ENCODE measurements around the gene PEPD.

The PEPD gene

GRCh38 chr19:33490041-33490451 lies 31.5 kb downstream of the PEPD start:
- TF ChIP-seq EZH2phosphoT487 (IDR thresholded peaks at IDR 0.05; ENCODE audit: low read length) (no peak), EZH2 (optimal IDR thresholded peaks at IDR 0.05; ENCODE audit: low read depth, low read length) (no peak)
- TF ChIP-seq, protein P1, sequence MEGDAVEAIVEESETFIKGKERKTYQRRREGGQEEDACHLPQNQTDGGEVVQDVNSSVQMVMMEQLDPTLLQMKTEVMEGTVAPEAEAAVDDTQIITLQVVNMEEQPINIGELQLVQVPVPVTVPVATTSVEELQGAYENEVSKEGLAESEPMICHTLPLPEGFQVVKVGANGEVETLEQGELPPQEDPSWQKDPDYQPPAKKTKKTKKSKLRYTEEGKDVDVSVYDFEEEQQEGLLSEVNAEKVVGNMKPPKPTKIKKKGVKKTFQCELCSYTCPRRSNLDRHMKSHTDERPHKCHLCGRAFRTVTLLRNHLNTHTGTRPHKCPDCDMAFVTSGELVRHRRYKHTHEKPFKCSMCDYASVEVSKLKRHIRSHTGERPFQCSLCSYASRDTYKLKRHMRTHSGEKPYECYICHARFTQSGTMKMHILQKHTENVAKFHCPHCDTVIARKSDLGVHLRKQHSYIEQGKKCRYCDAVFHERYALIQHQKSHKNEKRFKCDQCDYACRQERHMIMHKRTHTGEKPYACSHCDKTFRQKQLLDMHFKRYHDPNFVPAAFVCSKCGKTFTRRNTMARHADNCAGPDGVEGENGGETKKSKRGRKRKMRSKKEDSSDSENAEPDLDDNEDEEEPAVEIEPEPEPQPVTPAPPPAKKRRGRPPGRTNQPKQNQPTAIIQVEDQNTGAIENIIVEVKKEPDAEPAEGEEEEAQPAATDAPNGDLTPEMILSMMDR (IDR thresholded peaks at IDR 0.05; ENCODE audit: low read length) = no peak

GRCh38 chr19:33488826-33489225 lies 32.8 kb downstream of the PEPD start:
- no peak for DNase-seq
- H4K20me1 ChIP-seq (ENCODE audit: insufficient read depth, low read length) = no peaks in the 10 kb centered on the region
- TF ChIP-seq EZH2 (optimal IDR thresholded peaks at IDR 0.05; ENCODE audit: low read depth, low read length) (no peak), EZH2phosphoT487 (IDR thresholded peaks at IDR 0.05; ENCODE audit: low read length) (no peak)
- TF ChIP-seq, protein P1 (IDR thresholded peaks at IDR 0.05; ENCODE audit: low read length) = no peak
- H3K27ac ChIP-seq (ENCODE audit: low read length) = no peak overlapping the region
- H3K4me2 ChIP-seq (ENCODE audit: low read depth, low read length) = no peak overlapping the region
- no peak overlapping the region for H3K9ac ChIP-seq (ENCODE audit: low read length)
- no peaks in the 10 kb centered on the region for H3K36me3 ChIP-seq (replicated peaks; ENCODE audit: insufficient read depth, low read length)
- H3K9me3 ChIP-seq (replicated peaks; ENCODE audit: insufficient read depth, low read length) = no peaks in the 10 kb centered on the region
- H3K79me2 ChIP-seq (ENCODE audit: low read length) = no peaks in the 10 kb centered on the region
- H3F3A ChIP-seq (ENCODE audit: insufficient read depth, low read length) = no peaks in the 10 kb centered on the region
- H3K9me2 ChIP-seq (replicated peaks; ENCODE audit: insufficient read depth, low read length) = no peaks in the 10 kb centered on the region
- H3K27me3 ChIP-seq (replicated peaks; ENCODE audit: insufficient read depth, low read length) = no peaks in the 10 kb centered on the region
- no peaks in the 10 kb centered on the region for H3K4me1 ChIP-seq (ENCODE audit: low read length)
- no peak overlapping the region for H2AFZ ChIP-seq (ENCODE audit: low read length)
- no peak overlapping the region for H3K4me3 ChIP-seq (ENCODE audit: low read length)

More at GRCh38 chr19:33490041-33490451, 31.5 kb downstream of the PEPD start:
- no peaks in the 10 kb centered on the region for H3K27me3 ChIP-seq (replicated peaks; ENCODE audit: insufficient read depth, low read length)
- no peak for DNase-seq
- H3K9ac ChIP-seq (ENCODE audit: low read length) = no peak overlapping the region
- H3K4me1 ChIP-seq (ENCODE audit: low read length) = no peaks in the 10 kb centered on the region
- no peaks in the 10 kb centered on the region for H3K79me2 ChIP-seq (ENCODE audit: low read length)
- H3K4me3 ChIP-seq (ENCODE audit: low read length) = no peak overlapping the region
- no peaks in the 10 kb centered on the region for H3K9me3 ChIP-seq (replicated peaks; ENCODE audit: insufficient read depth, low read length)
- no peaks in the 10 kb centered on the region for H3K36me3 ChIP-seq (replicated peaks; ENCODE audit: insufficient read depth, low read length)
- no peak overlapping the region for H3K4me2 ChIP-seq (ENCODE audit: low read depth, low read length)
- H3K9me2 ChIP-seq (replicated peaks; ENCODE audit: insufficient read depth, low read length) = no peaks in the 10 kb centered on the region
- H4K20me1 ChIP-seq (ENCODE audit: insufficient read depth, low read length) = no peaks in the 10 kb centered on the region
- H3K27ac ChIP-seq (ENCODE audit: low read length) = no peak overlapping the region
- H3F3A ChIP-seq (ENCODE audit: insufficient read depth, low read length) = no peaks in the 10 kb centered on the region
- no peak overlapping the region for H2AFZ ChIP-seq (ENCODE audit: low read length)

DNA sequence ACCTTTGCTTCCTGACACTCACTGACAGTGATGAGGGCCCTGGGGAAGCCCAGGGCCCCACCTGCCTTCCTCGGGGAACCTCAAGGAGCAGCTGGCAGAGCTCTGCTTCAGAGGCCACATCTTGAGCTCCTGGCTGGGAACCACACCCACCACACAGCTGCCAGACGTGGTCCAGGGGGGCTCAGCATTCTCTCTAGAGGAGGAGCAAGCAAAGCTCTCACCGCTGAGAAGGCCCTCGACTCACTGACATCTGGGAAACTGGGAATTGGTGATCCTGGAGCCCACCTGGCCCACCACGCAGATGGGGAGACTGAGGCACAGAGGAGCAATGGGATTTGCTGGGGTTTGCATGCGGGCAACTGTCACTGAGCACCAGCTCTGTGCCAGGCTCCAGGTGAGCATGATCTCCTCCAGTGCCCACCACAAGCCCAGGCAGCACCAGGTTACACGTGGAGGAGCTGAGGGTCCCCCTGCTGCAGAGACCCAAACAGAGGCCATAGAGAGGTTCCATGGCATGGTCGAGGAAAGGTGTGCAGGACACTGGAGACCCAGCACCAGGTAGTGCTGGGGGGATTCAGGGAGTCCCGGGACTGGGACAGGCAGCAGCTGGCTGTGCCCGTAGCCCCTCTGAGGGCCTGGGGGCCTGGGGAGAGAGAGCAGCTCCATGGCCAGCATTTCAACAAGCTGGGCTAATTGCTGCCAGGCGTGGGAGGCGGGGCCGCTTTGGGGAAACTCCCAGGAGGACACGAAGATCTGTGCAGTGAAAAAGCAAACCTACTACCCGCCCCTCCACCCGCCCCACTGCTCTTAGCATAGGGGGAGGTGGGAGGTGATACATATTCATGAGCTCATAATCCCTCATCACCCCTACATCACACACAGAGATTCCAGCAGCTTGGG lies 33.4 kb downstream of the PEPD start:
- Histone ChIP-seq H3K4me3 (ENCODE audit: low read length) (no peak overlapping the region), H3K4me1 (ENCODE audit: low read length) (no peaks in the 10 kb centered on the region), H3K4me2 (ENCODE audit: low read depth, low read length) (no peak overlapping the region), H2AFZ (ENCODE audit: low read length) (no peak overlapping the region), H3K27ac (ENCODE audit: low read length) (no peak overlapping the region), H3F3A (ENCODE audit: insufficient read depth, low read length) (no peaks in the 10 kb centered on the region), H3K9ac (ENCODE audit: low read length) (no peak overlapping the region), H3K9me3 (replicated peaks; ENCODE audit: insufficient read depth, low read length) (no peaks in the 10 kb centered on the region), H3K9me2 (replicated peaks; ENCODE audit: insufficient read depth, low read length) (no peaks in the 10 kb centered on the region), H4K20me1 (ENCODE audit: insufficient read depth, low read length) (no peaks in the 10 kb centered on the region), H3K36me3 (replicated peaks; ENCODE audit: insufficient read depth, low read length) (no peaks in the 10 kb centered on the region), H3K79me2 (ENCODE audit: low read length) (no peaks in the 10 kb centered on the region), H3K27me3 (replicated peaks; ENCODE audit: insufficient read depth, low read length) (no peaks in the 10 kb centered on the region)
- no peak for TF ChIP-seq EZH2 (optimal IDR thresholded peaks at IDR 0.05; ENCODE audit: low read depth, low read length)
- no peak for TF ChIP-seq EZH2phosphoT487 (IDR thresholded peaks at IDR 0.05; ENCODE audit: low read length)
- TF ChIP-seq, protein P1 (IDR thresholded peaks at IDR 0.05; ENCODE audit: low read length) = no peak
- no peak for DNase-seq
